Activated naive CD4-positive, alpha-beta T cell treated with anti-CD3 and anti-CD28 coated beads, Interleukin-2, amount 10 ng/mL, durations not matched to agents 7 days and 5 days (primary cell): ENCODE results near the gene ZNF519.
"Not testable (repeated sequence)": the region's sequence is repeated elsewhere in the genome, so short reads cannot be mapped to it uniquely, and the experiment has no call there.

Experiments
- CTCF ChIA-PET: fragments of 350-600 bp; sonication (Branson Sonifier 250); formaldehyde crosslinking; loops from one replicate; lab custom pipeline; 2021; ENCODE audit warnings: antibody characterized with exemption; lab: Charles Lee
- DNase-seq: peaks from one replicate; pipeline ENCODE4 v3.0.0-alpha.2; 2020
- H3K27ac Mint-ChIP-seq: one replicate; pipeline ENCODE4 v1.8.0; 2021; ENCODE audit warnings: mild to moderate bottlenecking, moderate library complexity, mixed read lengths
- H3K27me3 Mint-ChIP-seq: one replicate; pipeline ENCODE4 v1.8.0; 2021; ENCODE audit warnings: mild to moderate bottlenecking, mixed read lengths
- H3K36me3 Mint-ChIP-seq: one replicate; pipeline ENCODE4 v1.8.0; 2021; ENCODE audit warnings: mixed read lengths
- H3K4me1 Mint-ChIP-seq: one replicate; pipeline ENCODE4 v1.8.0; 2021; ENCODE audit warnings: mixed read lengths
- H3K4me3 Mint-ChIP-seq: one replicate; pipeline ENCODE4 v1.8.0; 2021; ENCODE audit warnings: mild to moderate bottlenecking, moderate library complexity, mixed read lengths
- H3K9me3 Mint-ChIP-seq: one replicate; pipeline ENCODE4 v1.8.0; 2021; ENCODE audit warnings: mixed read lengths

The ZNF519 gene

GRCh38 chr18:14131696-14132270 lies 452 bp downstream of the ZNF519 start:
- H3K4me3 Mint-ChIP-seq, result peak overlapping the region; percentile 90
- H3K4me1 Mint-ChIP-seq, result peaks cover 36% of the 10 kb centered on the region
- CTCF ChIA-PET, H3K27me3 Mint-ChIP-seq, H3K9me3 Mint-ChIP-seq, DNase-seq, H3K36me3 Mint-ChIP-seq: not testable (repeated sequence)
- H3K27ac Mint-ChIP-seq, result peak overlapping the region; percentile 91

GRCh38 chr18:14130804-14131203 lies 1.4 kb downstream of the ZNF519 start:
- H3K9me3 Mint-ChIP-seq, result not testable (repeated sequence)
- H3K36me3 Mint-ChIP-seq, result peaks cover 11% of the 10 kb centered on the region

GRCh38 chr18:14124689-14125088 lies 7.5 kb downstream of the ZNF519 start:
- no peak overlapping the region for H3K4me3 Mint-ChIP-seq
- H3K4me1 Mint-ChIP-seq, result peaks cover 9% of the 10 kb centered on the region
- no peak for DNase-seq
- H3K27ac Mint-ChIP-seq, result no peak overlapping the region
- no peaks in the 10 kb centered on the region for H3K27me3 Mint-ChIP-seq
- no peaks in the 10 kb centered on the region for H3K9me3 Mint-ChIP-seq
- peaks cover 20% of the 10 kb centered on the region for H3K36me3 Mint-ChIP-seq
- CTCF ChIA-PET, result interaction anchor here (1.1 kb wide), 1 partner anchor 17 kb away, joined by 3 read pairs; no protein-coding TSS in a partner anchor

More at GRCh38 chr18:14130804-14131203, 1.4 kb downstream of the ZNF519 start:
- H3K27me3 Mint-ChIP-seq, H3K27ac Mint-ChIP-seq, DNase-seq, CTCF ChIA-PET: not testable (repeated sequence)
- Mint-ChIP-seq H3K4me1 (peaks cover 36% of the 10 kb centered on the region), H3K4me3 (peak overlapping the region; percentile 90)

GRCh38 chr18:14122097-14122496 lies 10.1 kb downstream of the ZNF519 start:
- CTCF ChIA-PET, result no interaction called here
- Mint-ChIP-seq H3K27me3 (no peaks in the 10 kb centered on the region), H3K9me3 (peaks cover 7% of the 10 kb centered on the region), H3K4me1 (no peaks in the 10 kb centered on the region), H3K4me3 (no peak overlapping the region), H3K36me3 (peaks cover 27% of the 10 kb centered on the region), H3K27ac (no peak overlapping the region)
- DNase-seq, result no peak

GRCh38 chr18:14120926-14121325 lies 11.3 kb downstream of the ZNF519 start:
- no peaks in the 10 kb centered on the region for H3K4me1 Mint-ChIP-seq
- CTCF ChIA-PET, result no interaction called here
- H3K27me3 Mint-ChIP-seq, result no peaks in the 10 kb centered on the region

GRCh38 chr18:14117606-14118005 lies 14.6 kb downstream of the ZNF519 start:
- Mint-ChIP-seq H3K9me3 (peaks cover 17% of the 10 kb centered on the region), H3K27me3 (no peaks in the 10 kb centered on the region), H3K4me1 (no peaks in the 10 kb centered on the region), H3K27ac (no peak overlapping the region), H3K4me3 (no peak overlapping the region), H3K36me3 (peaks cover 31% of the 10 kb centered on the region)
- CTCF ChIA-PET, result no interaction called here
- no peak for DNase-seq

More at GRCh38 chr18:14120926-14121325, 11.3 kb downstream of the ZNF519 start:
- no peak overlapping the region for H3K4me3 Mint-ChIP-seq
- H3K9me3 Mint-ChIP-seq, result peaks cover 12% of the 10 kb centered on the region
- no peak overlapping the region for H3K27ac Mint-ChIP-seq
- no peak for DNase-seq
- H3K36me3 Mint-ChIP-seq, result peaks cover 30% of the 10 kb centered on the region

- CTCF ChIA-PET, result no interaction called here
- H3K27ac Mint-ChIP-seq, result no peak overlapping the region
- H3K36me3 Mint-ChIP-seq, result peaks cover 31% of the 10 kb centered on the region
These were observed 25.3 kb downstream of the ZNF519 start for GRCh38 chr18:14106906-14107305.

GRCh38 chr18:14104906-14105748 lies 27.1 kb downstream of the ZNF519 start:
- Mint-ChIP-seq H3K4me1 (peaks cover 12% of the 10 kb centered on the region), H3K27ac (no peak overlapping the region), H3K4me3 (no peak overlapping the region), H3K36me3 (peaks cover 41% of the 10 kb centered on the region), H3K9me3 (peaks cover 54% of the 10 kb centered on the region), H3K27me3 (no peaks in the 10 kb centered on the region)
- CTCF ChIA-PET, result no interaction called here
- DNase-seq, result no peak

More at GRCh38 chr18:14106906-14107305, 25.3 kb downstream of the ZNF519 start:
- H3K4me3 Mint-ChIP-seq, result no peak overlapping the region
- DNase-seq, result no peak
- peaks cover 54% of the 10 kb centered on the region for H3K9me3 Mint-ChIP-seq
- H3K27me3 Mint-ChIP-seq, result no peaks in the 10 kb centered on the region
- no peaks in the 10 kb centered on the region for H3K4me1 Mint-ChIP-seq

- Mint-ChIP-seq H3K4me3 (no peak overlapping the region), H3K27me3 (no peaks in the 10 kb centered on the region), H3K9me3 (peaks cover 50% of the 10 kb centered on the region), H3K36me3 (peaks cover 42% of the 10 kb centered on the region), H3K4me1 (peaks cover 13% of the 10 kb centered on the region), H3K27ac (no peak overlapping the region)
- DNase-seq, result no peak
- CTCF ChIA-PET, result no interaction called here
These were observed 28.0 kb downstream of the ZNF519 start for GRCh38 chr18:14104201-14104600.

- Mint-ChIP-seq H3K36me3 (peaks cover 37% of the 10 kb centered on the region), H3K27me3 (no peaks in the 10 kb centered on the region), H3K4me3 (no peak overlapping the region), H3K9me3 (peaks cover 26% of the 10 kb centered on the region), H3K4me1 (peaks cover 13% of the 10 kb centered on the region), H3K27ac (peak overlapping the region; percentile 81)
- CTCF ChIA-PET, result no interaction called here
- no peak for DNase-seq
These were observed 31.5 kb downstream of the ZNF519 start for GRCh38 chr18:14100503-14101286.

GRCh38 chr18:14098428-14098827 lies 33.8 kb downstream of the ZNF519 start:
- CTCF ChIA-PET, result no interaction called here
- no peak for DNase-seq
- Mint-ChIP-seq H3K4me3 (no peak overlapping the region), H3K27ac (no peak overlapping the region), H3K9me3 (peaks cover 11% of the 10 kb centered on the region), H3K36me3 (peaks cover 27% of the 10 kb centered on the region), H3K27me3 (no peaks in the 10 kb centered on the region), H3K4me1 (peaks cover 13% of the 10 kb centered on the region)

- Mint-ChIP-seq H3K27me3 (no peaks in the 10 kb centered on the region), H3K9me3 (peaks cover 8% of the 10 kb centered on the region), H3K4me3 (no peak overlapping the region), H3K27ac (no peak overlapping the region), H3K36me3 (peaks cover 27% of the 10 kb centered on the region), H3K4me1 (peaks cover 13% of the 10 kb centered on the region)
- DNase-seq, result no peak
- CTCF ChIA-PET, result no interaction called here
These were observed 34.5 kb downstream of the ZNF519 start for GRCh38 chr18:14097761-14098160.

GRCh38 chr18:14093307-14093915 lies 38.8 kb downstream of the ZNF519 start:
- H3K9me3 Mint-ChIP-seq, result no peaks in the 10 kb centered on the region
- peaks cover 8% of the 10 kb centered on the region for H3K36me3 Mint-ChIP-seq
- DNase-seq, result no peak
- H3K4me3 Mint-ChIP-seq, result no peak overlapping the region
- H3K27ac Mint-ChIP-seq, result no peak overlapping the region
- CTCF ChIA-PET, result no interaction called here
- no peaks in the 10 kb centered on the region for H3K4me1 Mint-ChIP-seq
- H3K27me3 Mint-ChIP-seq, result no peaks in the 10 kb centered on the region
